GM18868 (cell line): ENCODE results near the gene RNU6-1.

Experiments
- ATAC-seq: cut with Tn5 transposase; IDR thresholded peaks from one replicate; pipeline ENCODE4 v1.9.1; 2021; ENCODE audit warnings: mild to moderate bottlenecking, moderate library complexity; ENCODE audit not compliant: unreplicated experiment

Gene RNU6-1

GRCh38 chr15:67822537-67823313 lies 17.1 kb downstream of the RNU6-1 start:
- no peak for ATAC-seq

- no peak for ATAC-seq
Observed at GRCh38 chr15:67821784-67822440, 17.9 kb downstream of the RNU6-1 start.

DNA sequence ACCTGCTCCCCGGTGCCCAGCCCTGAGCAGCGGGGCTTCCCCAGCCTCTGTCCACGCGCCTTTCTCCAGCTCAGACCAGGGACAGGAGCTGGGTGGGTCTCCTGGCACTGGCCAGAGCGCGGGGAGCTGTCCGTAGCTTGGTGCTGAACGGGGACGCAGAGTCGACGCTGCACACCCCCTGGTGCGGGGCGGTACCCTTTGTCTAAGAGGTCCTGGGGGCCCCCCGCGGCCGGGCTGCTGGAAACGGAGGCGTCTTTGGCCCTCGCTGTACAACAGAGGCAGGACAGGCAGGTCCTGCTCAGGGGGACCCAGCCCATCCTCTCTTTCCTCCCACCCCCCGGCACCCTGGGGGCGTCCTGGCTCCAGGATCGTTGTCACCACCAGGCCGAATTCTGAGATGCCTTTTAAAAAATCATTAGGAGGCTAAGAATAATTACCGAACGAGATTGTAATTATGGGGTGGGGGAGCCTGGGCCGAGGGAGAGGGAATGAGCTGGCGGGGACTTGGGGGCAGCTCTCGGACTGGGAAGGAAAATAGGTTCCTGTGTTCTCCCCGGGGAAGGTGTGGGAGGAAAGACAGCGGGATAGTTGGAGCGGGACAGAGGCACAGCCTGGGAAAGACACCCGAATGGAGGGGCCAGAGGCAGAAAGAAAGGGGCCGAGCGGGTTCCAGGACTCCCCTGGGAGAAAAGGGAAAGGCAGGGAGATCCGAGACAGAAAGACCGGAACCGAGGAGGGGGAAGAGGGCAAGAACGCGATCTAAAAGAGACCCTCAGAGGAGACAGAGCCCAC lies 18.7 kb downstream of the RNU6-1 start:
- ATAC-seq: no peak

DNA sequence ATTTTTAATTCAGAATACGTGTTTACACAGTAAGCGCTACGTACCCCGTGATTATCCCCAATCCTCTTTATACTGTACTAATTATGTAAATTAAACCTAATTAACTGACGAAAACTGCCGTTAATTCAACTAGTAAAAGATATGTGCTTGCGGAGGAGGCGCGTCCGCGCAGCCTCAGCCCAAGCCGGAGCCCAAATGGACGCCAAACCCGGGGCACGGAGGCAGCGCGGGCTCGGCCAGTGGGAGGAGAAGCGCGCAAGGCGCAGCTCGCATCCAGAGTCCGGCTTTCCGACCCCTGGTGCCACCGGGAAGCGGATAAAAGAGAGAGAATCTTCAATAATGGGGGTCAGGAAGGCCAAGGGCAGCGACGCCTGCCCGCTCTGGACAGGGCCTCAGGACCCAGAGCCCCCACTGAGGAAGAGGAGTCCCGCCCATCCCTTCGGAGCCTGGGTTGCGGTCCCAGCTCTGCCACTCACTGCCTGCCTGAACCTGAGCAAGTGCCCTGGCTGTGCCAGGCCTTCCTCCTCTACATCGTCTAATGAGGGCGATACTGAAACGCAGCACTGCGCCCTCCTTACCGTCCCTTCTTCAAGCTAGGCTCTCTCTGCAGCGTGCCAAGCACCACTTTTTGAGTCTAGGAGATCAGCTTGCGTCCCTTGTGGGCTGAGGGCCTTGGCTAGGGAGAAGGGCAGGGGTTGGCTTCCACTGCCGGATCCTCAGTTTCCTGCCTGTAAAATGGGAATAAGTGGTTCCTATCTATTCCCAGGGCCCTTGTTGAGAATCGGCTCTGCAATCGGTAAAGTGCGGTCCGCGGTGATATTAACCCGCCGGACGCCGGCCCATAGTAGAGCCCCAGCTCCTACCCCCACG lies 19.5 kb downstream of the RNU6-1 start:
- ATAC-seq: no peak

DNA sequence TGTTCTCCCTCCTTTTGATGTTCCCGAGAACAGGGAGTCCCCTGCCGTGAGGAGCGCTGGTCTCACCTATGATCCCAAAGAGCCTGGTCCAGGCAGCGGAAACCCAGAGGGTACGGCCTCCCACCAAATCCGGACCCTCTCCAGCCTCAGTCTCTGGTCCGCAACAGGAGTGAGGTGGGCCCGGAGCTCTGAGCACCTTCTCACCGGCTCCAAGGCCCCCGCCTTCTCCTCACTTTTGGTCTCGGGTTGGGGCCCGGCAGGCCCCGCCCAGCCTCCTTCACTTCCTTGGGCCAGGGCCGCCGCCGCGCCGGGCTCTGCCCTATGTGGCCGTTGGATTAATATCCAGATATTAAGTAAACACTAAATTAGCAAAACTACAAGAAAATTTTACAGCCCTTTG lies 20.2 kb downstream of the RNU6-1 start:
- ATAC-seq: no peak

GRCh38 chr15:67818464-67818863 lies 21.4 kb downstream of the RNU6-1 start:
- no peak for ATAC-seq

DNA sequence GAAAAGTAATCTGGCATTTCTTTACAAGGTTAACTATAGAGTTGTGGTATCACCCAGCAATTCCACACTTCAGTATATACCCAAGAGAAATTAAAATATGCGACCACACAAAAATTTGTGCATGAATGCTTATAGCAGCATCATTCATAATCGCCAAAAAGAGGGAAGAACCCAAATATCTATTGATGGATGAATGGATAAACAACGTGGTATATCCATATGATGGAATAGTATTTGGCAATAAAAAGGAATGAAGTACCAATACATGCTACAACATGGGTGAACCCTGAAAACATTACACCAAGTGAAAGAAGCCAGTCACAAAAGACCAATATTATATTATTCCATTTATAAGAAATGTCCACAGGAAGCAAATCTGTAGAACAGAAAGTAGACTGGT lies 23.2 kb downstream of the RNU6-1 start:
- ATAC-seq: no peak

- no peak for ATAC-seq
Observed at GRCh38 chr15:67815036-67815592, 24.7 kb downstream of the RNU6-1 start.

GRCh38 chr15:67813104-67813634 lies 26.7 kb downstream of the RNU6-1 start:
- ATAC-seq: no peak

DNA sequence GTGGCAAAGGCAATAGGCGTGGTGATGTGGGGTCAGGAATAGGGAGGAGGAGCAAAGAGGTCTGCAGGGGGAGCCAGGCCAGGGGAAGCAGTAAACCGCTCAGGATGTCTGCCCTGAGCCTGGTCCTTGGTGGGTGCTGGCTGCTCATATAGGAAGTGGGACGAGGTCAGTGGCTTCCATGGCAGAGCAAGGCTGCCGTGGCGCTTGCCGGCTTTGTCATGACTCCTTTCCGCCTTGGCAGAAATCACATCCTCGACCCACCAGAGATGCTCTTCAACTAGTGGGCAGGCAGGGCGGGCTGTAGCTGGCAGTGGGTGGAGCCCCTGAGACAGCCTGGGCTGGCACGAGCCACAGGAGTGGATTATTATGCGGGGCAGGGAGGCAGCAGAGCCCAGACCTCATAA lies 27.6 kb downstream of the RNU6-1 start:
- no peak for ATAC-seq

DNA sequence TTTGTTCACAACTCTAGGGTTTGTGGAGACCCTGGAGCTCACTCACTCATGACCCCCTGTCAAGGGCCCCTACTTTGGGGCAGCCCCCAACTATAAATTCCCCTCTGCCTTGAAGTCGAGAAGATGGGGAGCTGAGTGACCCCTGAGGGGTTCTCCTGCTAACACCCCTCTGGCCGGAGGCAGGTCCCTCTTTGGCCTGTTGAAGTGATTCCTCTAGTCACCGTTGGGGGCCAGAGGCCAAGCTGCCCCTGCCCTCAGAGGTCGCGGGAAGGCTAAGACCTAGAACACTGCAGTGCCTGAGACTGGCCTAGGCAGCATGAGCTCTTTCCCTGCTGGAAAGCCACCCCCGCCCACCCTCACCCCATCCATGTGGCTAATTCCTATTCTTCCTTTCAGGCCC lies 30.0 kb downstream of the RNU6-1 start:
- ATAC-seq: no peak

GRCh38 chr15:67809441-67809840 lies 30.4 kb downstream of the RNU6-1 start:
- no peak for ATAC-seq

- ATAC-seq: no peak
Observed at GRCh38 chr15:67808821-67809220, 31.0 kb downstream of the RNU6-1 start.

DNA sequence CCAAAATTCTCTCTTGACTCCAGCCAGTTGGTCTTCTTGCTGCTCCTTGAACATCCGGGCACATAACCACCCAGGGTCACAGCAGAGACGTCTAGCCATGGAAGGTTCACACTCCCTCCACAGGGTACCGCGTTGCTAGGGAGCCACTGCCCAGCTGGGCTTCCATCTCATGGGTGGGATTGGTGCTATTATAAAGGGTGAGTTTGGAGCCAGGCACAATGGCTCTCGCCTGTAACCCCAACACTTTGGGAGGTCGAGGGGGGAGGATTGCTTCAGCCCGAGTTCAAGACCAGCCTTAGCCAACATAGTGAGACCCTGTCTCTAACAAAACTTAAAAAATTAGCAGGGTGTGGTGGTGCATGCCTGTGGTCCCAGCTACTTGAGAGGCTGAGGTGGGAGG lies 32.0 kb downstream of the RNU6-1 start:
- no peak for ATAC-seq

- ATAC-seq: no peak
Observed at GRCh38 chr15:67807141-67807540, 32.7 kb downstream of the RNU6-1 start.

GRCh38 chr15:67806536-67806935 lies 33.3 kb downstream of the RNU6-1 start:
- ATAC-seq: no peak

DNA sequence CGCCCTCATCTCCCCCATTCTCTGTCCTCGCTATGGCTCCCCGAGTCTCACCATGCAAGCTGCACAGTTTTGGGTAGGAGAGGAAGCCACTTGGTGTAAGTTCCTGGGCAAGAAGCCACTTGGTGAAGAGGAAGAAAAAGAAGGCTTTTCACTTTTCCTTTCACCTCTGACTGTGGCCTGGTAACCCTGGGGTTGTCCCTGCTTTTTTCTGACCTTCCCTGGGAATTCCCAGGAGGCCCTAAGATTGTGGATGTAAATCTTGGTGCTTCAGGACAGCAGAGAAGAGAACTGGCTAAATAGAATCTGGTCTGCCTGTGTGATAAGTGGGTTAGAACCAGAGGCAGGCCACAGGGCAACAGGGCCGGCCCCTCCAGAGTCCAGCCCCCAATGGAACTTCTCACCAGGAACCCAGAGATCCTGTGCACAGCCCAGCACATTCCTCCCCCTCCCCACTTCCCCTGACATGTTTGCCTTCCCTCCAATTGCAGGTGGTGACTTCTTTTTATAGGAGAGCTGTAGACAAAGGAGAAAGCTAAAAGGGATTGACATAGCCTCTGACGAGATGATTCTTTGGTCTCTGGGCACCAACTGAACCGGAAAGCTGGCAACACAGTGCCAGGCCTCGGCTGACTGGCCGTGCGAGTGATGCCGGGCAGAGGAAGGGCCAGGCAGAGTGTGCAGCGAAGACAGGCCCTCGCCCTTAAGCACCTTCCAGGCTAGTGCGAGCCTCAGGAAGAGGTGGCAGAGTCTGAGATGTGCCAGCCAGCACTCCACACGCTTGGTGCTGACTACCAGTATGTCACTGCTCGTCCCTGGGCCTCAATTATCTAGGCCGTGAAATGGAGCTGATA lies 34.0 kb downstream of the RNU6-1 start:
- no peak for ATAC-seq

GRCh38 chr15:67805008-67805665 lies 34.7 kb downstream of the RNU6-1 start:
- ATAC-seq: no peak
